IMR-90 (cell line): ENCODE data around the gene LSM6. TPM values are rescaled to one million over a fixed set of nuclear protein-coding genes. Genes with fewer than 3 reads are reported as not detected.

Experiments
- ATAC-seq: fragments of 200-7000 bp; cut with Tn5 transposase; 2 replicates; pipeline ENCODE4 v1.9.1; 2020; ENCODE audit warnings: low read depth, mild to moderate bottlenecking, moderate library complexity
- BruUV-seq: library from RNA; stranded (reverse); fragments of 400-500 nt; replicated peaks from 2 replicates; lab custom pipeline; 2021; lab: Mats Ljungman, UMichigan
- CTCF ChIA-PET: fragments of 300-600 bp; formaldehyde crosslinking; extraction: SDS; loops from one replicate; lab custom pipeline; 2021; ENCODE audit warnings: antibody characterized with exemption; lab: Yijun Ruan, JAX
- POLR2A ChIA-PET: fragments of 300-600 bp; sonication (Branson Sonifier 250); formaldehyde crosslinking; loops from one replicate; lab custom pipeline; 2022; ENCODE audit warnings: antibody characterized with exemption; ENCODE audit not compliant: unreplicated experiment; lab: Charles Lee
- DNase-seq: peaks from one replicate; pipeline ENCODE4 v3.0.0; 2013
- H2AFZ ChIP-seq: replicated peaks from 2 replicates; pipeline ENCODE3; 2013; ENCODE audit warnings: low read length, mild to moderate bottlenecking; ENCODE audit not compliant: poor library complexity
- H2AK5ac ChIP-seq: 2 replicates; pipeline ENCODE4 v1.6.1; 2013; ENCODE audit warnings: low read depth, low read length, inconsistent platforms
- H2AK9ac ChIP-seq: replicated peaks from 2 replicates; pipeline ENCODE3; 2013; ENCODE audit warnings: mild to moderate bottlenecking, low read depth, low read length, moderate library complexity; ENCODE audit not compliant: poor library complexity
- H2BK120ac ChIP-seq: 2 replicates; pipeline ENCODE4 v1.6.1; 2013; ENCODE audit warnings: low read depth, low read length, inconsistent platforms
- H2BK15ac ChIP-seq: 3 replicates; pipeline ENCODE4 v1.6.1; 2013; ENCODE audit warnings: low read depth, low read length, inconsistent platforms
- H2BK20ac ChIP-seq: 2 replicates; pipeline ENCODE4 v1.6.1; 2013; ENCODE audit warnings: low read depth, mild to moderate bottlenecking, inconsistent platforms, low read length, moderate library complexity
- H2BK5ac ChIP-seq: 2 replicates; pipeline ENCODE4 v1.6.1; 2013; ENCODE audit warnings: mild to moderate bottlenecking, low read depth, low read length, inconsistent platforms; ENCODE audit not compliant: poor library complexity, severe bottlenecking
- H3K14ac ChIP-seq: replicated peaks from 2 replicates; pipeline ENCODE4 v1.6.1; 2013; ENCODE audit warnings: low read depth, low read length, inconsistent platforms
- H3K18ac ChIP-seq: 2 replicates; pipeline ENCODE4 v1.6.1; 2013; ENCODE audit warnings: low read depth, low read length, control low read depth
- H3K23ac ChIP-seq: 2 replicates; pipeline ENCODE4 v1.6.1; 2013; ENCODE audit warnings: low read depth, low read length, inconsistent platforms
- H3K27ac ChIP-seq: 2 replicates; pipeline ENCODE4 v1.5.1; 2013; ENCODE audit warnings: mild to moderate bottlenecking, control low read depth, low read length; ENCODE audit not compliant: insufficient read depth
- H3K27me3 ChIP-seq: 2 replicates; pipeline ENCODE4 v1.6.1; 2013; ENCODE audit warnings: low read length; ENCODE audit not compliant: control insufficient read depth, insufficient read depth
- H3K36me3 ChIP-seq: 2 replicates; pipeline ENCODE4 v1.6.1; 2013; ENCODE audit warnings: low read length, mixed read lengths; ENCODE audit not compliant: control insufficient read depth, insufficient read depth
- H3K4ac ChIP-seq: 2 replicates; pipeline ENCODE4 v1.6.1; 2013; ENCODE audit warnings: low read depth, low read length, inconsistent platforms
- H3K4me1 ChIP-seq: 2 replicates; pipeline ENCODE4 v1.6.1; 2013; ENCODE audit warnings: low read length, mixed read lengths; ENCODE audit not compliant: control insufficient read depth, insufficient read depth
- H3K4me2 ChIP-seq: 2 replicates; pipeline ENCODE4 v1.6.1; 2013; ENCODE audit warnings: low read depth, mild to moderate bottlenecking, control low read depth, low read length, moderate library complexity
- H3K4me3 ChIP-seq: 2 replicates; pipeline ENCODE4 v1.5.1; 2013; ENCODE audit warnings: low read depth, mild to moderate bottlenecking, control low read depth, low read length, moderate library complexity; ENCODE audit not compliant: insufficient read depth
- H3K56ac ChIP-seq: 2 replicates; pipeline ENCODE4 v1.6.1; 2013; ENCODE audit warnings: low read length, inconsistent platforms; ENCODE audit not compliant: insufficient read depth; ENCODE audit errors: extremely low read depth
- H3K79me1 ChIP-seq, 2 experiments: 2 replicates each; pipeline ENCODE4 v1.6.1; 2013; ENCODE audit warnings: low read length in 2 of 2, inconsistent platforms in 1 of 2, low read depth in 1 of 2
- H3K9ac ChIP-seq: 2 replicates; pipeline ENCODE4 v1.6.1; 2013; ENCODE audit warnings: low read depth, low read length, control low read depth
- H3K9me1 ChIP-seq: 2 replicates; pipeline ENCODE4 v1.6.1; 2013; ENCODE audit warnings: low read length, inconsistent platforms; ENCODE audit not compliant: insufficient read depth
- H3K9me3 ChIP-seq: 2 replicates; pipeline ENCODE4 v1.6.1; 2013; ENCODE audit warnings: low read length; ENCODE audit not compliant: control insufficient read depth, insufficient read depth
- H4K20me1 ChIP-seq: 2 replicates; pipeline ENCODE4 v1.6.1; 2013; ENCODE audit warnings: low read length, inconsistent platforms; ENCODE audit not compliant: insufficient read depth
- H4K5ac ChIP-seq: 2 replicates; pipeline ENCODE4 v1.6.1; 2013; ENCODE audit warnings: mild to moderate bottlenecking, low read depth, low read length, control low read depth
- H4K8ac ChIP-seq, 2 experiments: 2 replicates each; pipeline ENCODE4 v1.6.1; 2013; ENCODE audit warnings: low read depth in 2 of 2, low read length in 2 of 2, control low read depth in 1 of 2, inconsistent platforms in 1 of 2
- H4K91ac ChIP-seq: 2 replicates; pipeline ENCODE4 v1.6.1; 2013; ENCODE audit warnings: low read depth, low read length, inconsistent platforms; ENCODE audit not compliant: insufficient read depth
- BHLHE40 ChIP-seq: fragments of 150-350 bp; IDR thresholded peaks from 2 replicates; pipeline ENCODE4 v1.6.1; 2016; ENCODE audit warnings: mild to moderate bottlenecking, low read depth, low read length
- CEBPB ChIP-seq: IDR thresholded peaks from 2 replicates; pipeline ENCODE4 v1.6.1; 2012; ENCODE audit warnings: low read depth, low read length, improper control_type of control experiment
- CHD1 ChIP-seq: IDR thresholded peaks from 2 replicates; pipeline ENCODE4 v1.6.1; 2012; ENCODE audit warnings: low read depth, low read length, improper control_type of control experiment
- FOS ChIP-seq: fragments of 150-350 bp; IDR thresholded peaks from 2 replicates; pipeline ENCODE4 v1.6.1; 2016; ENCODE audit warnings: low read depth, low read length
- MAFK ChIP-seq: IDR thresholded peaks from 2 replicates; pipeline ENCODE4 v1.6.1; 2012; ENCODE audit warnings: low read depth, low read length, improper control_type of control experiment
- MAZ ChIP-seq: IDR thresholded peaks from 2 replicates; pipeline ENCODE4 v1.6.1; 2012; ENCODE audit warnings: low read depth, mild to moderate bottlenecking, low read length, improper control_type of control experiment, moderate library complexity, borderline replicate concordance
- MXI1 ChIP-seq: IDR thresholded peaks from 2 replicates; pipeline ENCODE4 v1.6.1; 2012; ENCODE audit warnings: low read depth, mild to moderate bottlenecking, low read length, moderate library complexity, borderline replicate concordance
- NFE2L2 ChIP-seq: fragments of 150-350 bp; IDR thresholded peaks from 2 replicates; pipeline ENCODE4 v1.6.1; 2016; ENCODE audit warnings: low read depth, mild to moderate bottlenecking, low read length
- POLR2A ChIP-seq: IDR thresholded peaks from 2 replicates; pipeline ENCODE4 v1.6.1; 2012; ENCODE audit warnings: mild to moderate bottlenecking, low read depth, low read length
- RAD21 ChIP-seq: IDR thresholded peaks from 2 replicates; pipeline ENCODE4 v1.6.1; 2012; ENCODE audit warnings: low read length, improper control_type of control experiment
- RCOR1 ChIP-seq: IDR thresholded peaks from 2 replicates; pipeline ENCODE4 v1.6.1; 2012; ENCODE audit warnings: mild to moderate bottlenecking, low read length, improper control_type of control experiment; ENCODE audit not compliant: insufficient replicate concordance
- RFX5 ChIP-seq: IDR thresholded peaks from 2 replicates; pipeline ENCODE4 v1.8.0; 2012; ENCODE audit warnings: low read depth, mild to moderate bottlenecking, low read length, moderate library complexity
- SMC3 ChIP-seq: fragments of 150-350 bp; IDR thresholded peaks from 2 replicates; pipeline ENCODE4 v1.6.1; 2016; ENCODE audit warnings: low read depth, mild to moderate bottlenecking, antibody characterized with exemption, low read length, moderate library complexity
- WGBS, 2 experiments: methylation state at CpG; one replicate each; pipeline versions ENCODE4 v1.1.5 to v1.1.7; 2013; ENCODE audit warnings: missing lambda C conversion rate in 2 of 2; ENCODE audit not compliant: insufficient read length in 1 of 2; ENCODE audit errors: extremely low coverage in 2 of 2; 5-methylcytosine and 5-hydroxymethylcytosine counted together
- dilution Hi-C: fragments of 300-500 bp; cut with HindIII; formaldehyde crosslinking; loops from one replicate; pipeline ENCODE4 v1.14.3; 2018; ENCODE audit warnings: low sequenced_read_pairs; ENCODE audit not compliant: unreplicated experiment
- in situ Hi-C: fragments of 300-500 bp; cut with MboI; formaldehyde crosslinking; loops from 3 replicates; pipeline ENCODE4 v1.14.3; 2019; ENCODE audit warnings: low sequenced_read_pairs, inconsistent platforms, mixed read lengths
- intact Hi-C: fragments of 100-400 bp; cut with micrococcal nuclease; formaldehyde crosslinking; loops from 2 replicates; pipeline ENCODE4 v1.10.0; 2022
- polyA plus RNA-seq, 3 experiments: library from polyadenylated mRNA; depleted of rRNA; stranded (reverse); fragments of >200 nt; gene quantifications; 2 replicates each; pipeline ENCODE4 v1.2.3, GENCODE V29; 2012; ENCODE audit warnings: low replicate concordance in 1 of 3
- total RNA-seq: library from RNA; depleted of rRNA; stranded (reverse); fragments of >200 nt; gene quantifications from 2 replicates; pipeline ENCODE4 v1.2.3, GENCODE V29; 2012
- TF ChIP-seq, protein P1 (sequence below): fragments of 150-350 bp; IDR thresholded peaks from 2 replicates; pipeline ENCODE4 v1.6.1; 2017; ENCODE audit warnings: mild to moderate bottlenecking, antibody characterized with exemption, low read length, low read depth
- TF ChIP-seq, protein P2 (sequence below): conservative IDR thresholded peaks from 2 replicates; pipeline ENCODE4 v1.5.1; 2012; ENCODE audit warnings: mild to moderate bottlenecking, low read depth, low read length, improper control_type of control experiment
- TF ChIP-seq, protein P3 (sequence below): fragments of 150-350 bp; IDR thresholded peaks from 2 replicates; pipeline ENCODE4 v1.6.1; 2016; ENCODE audit warnings: low read depth, mild to moderate bottlenecking, low read length, moderate library complexity, borderline replicate concordance

The LSM6 gene
- total and polyA plus RNA-seq, 2 of the 4 experiments (the other 2 are of a cell fraction): 13.4 to 17.4 TPM

DNA sequence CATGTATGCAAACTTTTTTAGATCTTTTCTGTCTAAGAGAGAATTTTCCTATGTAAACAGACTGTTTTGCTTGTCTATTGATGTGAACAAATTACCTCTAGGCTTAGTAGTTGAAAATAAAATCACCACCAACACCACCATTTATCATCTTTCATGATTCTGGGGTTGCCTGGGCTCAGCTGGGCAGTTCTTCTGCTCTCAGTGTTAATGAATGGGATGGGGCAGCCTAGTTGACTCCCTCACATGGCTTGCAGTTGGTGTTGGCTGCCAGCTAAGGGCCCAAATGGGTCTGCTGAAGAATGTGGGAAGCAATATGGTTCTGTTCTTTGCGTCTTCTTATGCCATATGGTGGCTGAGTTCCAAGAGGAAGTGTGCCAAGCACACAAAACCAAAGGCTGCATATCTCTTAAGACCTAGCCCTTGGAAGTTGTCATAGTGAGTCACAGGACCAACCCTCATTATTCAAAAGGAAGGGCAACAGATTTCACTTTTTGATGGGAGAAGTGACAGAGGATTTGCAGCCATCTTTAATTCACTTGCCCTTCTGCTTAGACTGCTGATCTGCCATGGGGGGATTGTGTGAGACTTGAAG lies 56.7 kb downstream of the LSM6 start:
- Histone ChIP-seq H2AK5ac (no peak overlapping the region), H3K9ac (no peak overlapping the region), H3K23ac (no peak overlapping the region), H3K4me2 (no peak overlapping the region), H3K9me1 (no peaks in the 10 kb centered on the region), H3K27me3 (peaks cover 4% of the 10 kb centered on the region), H3K56ac (no peak overlapping the region), H3K36me3 (no peaks in the 10 kb centered on the region), H3K4me3 (no peak overlapping the region), H3K9me3 (peaks cover 3% of the 10 kb centered on the region; the same call in 1 of the 2 replicates), H2BK120ac (no peak overlapping the region), H2AFZ (no peak overlapping the region), H3K14ac (no peak overlapping the region), H2BK5ac (no peak overlapping the region), H2AK9ac (no peak overlapping the region), H3K79me1 (no peaks in the 10 kb centered on the region), H3K27ac (no peak overlapping the region), H2BK15ac (no peak overlapping the region), H4K20me1 (no peaks in the 10 kb centered on the region), H2BK20ac (no peak overlapping the region), H4K8ac (no peak overlapping the region), H4K91ac (no peak overlapping the region), H3K4ac (no peak overlapping the region), H4K5ac (no peak overlapping the region), H3K18ac (no peak overlapping the region), H3K4me1 (no peaks in the 10 kb centered on the region)
- no TSS peak for BruUV-seq
- intact Hi-C loops: no loop called here
- ChIA-PET CTCF (no interaction called here), POLR2A (no interaction called here)
- DNase-seq (no peak), ATAC-seq (no peak)
- WGBS, 2 experiments: no CpG with 5 or more reads among the region's 1 CpG
- in situ Hi-C loops: no loop called here
- TF ChIP-seq, protein P1, sequence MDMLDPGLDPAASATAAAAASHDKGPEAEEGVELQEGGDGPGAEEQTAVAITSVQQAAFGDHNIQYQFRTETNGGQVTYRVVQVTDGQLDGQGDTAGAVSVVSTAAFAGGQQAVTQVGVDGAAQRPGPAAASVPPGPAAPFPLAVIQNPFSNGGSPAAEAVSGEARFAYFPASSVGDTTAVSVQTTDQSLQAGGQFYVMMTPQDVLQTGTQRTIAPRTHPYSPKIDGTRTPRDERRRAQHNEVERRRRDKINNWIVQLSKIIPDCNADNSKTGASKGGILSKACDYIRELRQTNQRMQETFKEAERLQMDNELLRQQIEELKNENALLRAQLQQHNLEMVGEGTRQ: no peak
- TF ChIP-seq SMC3 (no peak), RAD21 (no peak), FOS (no peak), MAZ (no peak), RCOR1 (no peak), CHD1 (no peak), POLR2A (no peak), MXI1 (no peak), NFE2L2 (no peak), CEBPB (no peak), BHLHE40 (no peak), RFX5 (no peak), MAFK (no peak)
- TF ChIP-seq, protein P2, sequence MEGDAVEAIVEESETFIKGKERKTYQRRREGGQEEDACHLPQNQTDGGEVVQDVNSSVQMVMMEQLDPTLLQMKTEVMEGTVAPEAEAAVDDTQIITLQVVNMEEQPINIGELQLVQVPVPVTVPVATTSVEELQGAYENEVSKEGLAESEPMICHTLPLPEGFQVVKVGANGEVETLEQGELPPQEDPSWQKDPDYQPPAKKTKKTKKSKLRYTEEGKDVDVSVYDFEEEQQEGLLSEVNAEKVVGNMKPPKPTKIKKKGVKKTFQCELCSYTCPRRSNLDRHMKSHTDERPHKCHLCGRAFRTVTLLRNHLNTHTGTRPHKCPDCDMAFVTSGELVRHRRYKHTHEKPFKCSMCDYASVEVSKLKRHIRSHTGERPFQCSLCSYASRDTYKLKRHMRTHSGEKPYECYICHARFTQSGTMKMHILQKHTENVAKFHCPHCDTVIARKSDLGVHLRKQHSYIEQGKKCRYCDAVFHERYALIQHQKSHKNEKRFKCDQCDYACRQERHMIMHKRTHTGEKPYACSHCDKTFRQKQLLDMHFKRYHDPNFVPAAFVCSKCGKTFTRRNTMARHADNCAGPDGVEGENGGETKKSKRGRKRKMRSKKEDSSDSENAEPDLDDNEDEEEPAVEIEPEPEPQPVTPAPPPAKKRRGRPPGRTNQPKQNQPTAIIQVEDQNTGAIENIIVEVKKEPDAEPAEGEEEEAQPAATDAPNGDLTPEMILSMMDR: no peak
- TF ChIP-seq, protein P3, sequence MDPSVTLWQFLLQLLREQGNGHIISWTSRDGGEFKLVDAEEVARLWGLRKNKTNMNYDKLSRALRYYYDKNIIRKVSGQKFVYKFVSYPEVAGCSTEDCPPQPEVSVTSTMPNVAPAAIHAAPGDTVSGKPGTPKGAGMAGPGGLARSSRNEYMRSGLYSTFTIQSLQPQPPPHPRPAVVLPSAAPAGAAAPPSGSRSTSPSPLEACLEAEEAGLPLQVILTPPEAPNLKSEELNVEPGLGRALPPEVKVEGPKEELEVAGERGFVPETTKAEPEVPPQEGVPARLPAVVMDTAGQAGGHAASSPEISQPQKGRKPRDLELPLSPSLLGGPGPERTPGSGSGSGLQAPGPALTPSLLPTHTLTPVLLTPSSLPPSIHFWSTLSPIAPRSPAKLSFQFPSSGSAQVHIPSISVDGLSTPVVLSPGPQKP: no peak
- dilution Hi-C loops: no loop called here
